Fibroblast of upper back skin (primary cell): Measurements from ENCODE around the gene MKNK1.

ENCODE experiments used
- DNase-seq: peaks from one replicate; pipeline ENCODE4 v3.0.0-alpha.2; 2013

Gene MKNK1

GRCh38 chr1:46618754-46619415 lies 14.8 kb upstream of the MKNK1 start:
- DNase-seq, result no peak

DNA sequence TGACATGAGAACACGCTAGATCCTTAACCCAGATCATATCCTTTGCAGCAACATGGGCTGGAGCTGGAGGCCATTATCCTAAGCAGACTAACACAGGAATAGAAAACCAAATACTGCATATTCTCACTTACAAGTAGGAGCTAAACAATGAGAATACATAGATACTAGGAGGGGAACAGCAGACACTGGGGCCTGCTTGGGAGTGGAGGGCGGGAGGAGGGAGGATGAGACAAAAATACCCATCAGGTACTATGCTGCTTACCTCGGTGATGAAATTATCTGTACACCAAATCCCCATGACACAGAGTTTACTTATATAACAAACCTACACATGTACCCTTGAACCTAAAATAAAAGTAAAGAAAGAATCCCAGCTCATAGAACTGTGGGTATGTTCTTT lies 13.8 kb upstream of the MKNK1 start:
- no peak for DNase-seq

DNA sequence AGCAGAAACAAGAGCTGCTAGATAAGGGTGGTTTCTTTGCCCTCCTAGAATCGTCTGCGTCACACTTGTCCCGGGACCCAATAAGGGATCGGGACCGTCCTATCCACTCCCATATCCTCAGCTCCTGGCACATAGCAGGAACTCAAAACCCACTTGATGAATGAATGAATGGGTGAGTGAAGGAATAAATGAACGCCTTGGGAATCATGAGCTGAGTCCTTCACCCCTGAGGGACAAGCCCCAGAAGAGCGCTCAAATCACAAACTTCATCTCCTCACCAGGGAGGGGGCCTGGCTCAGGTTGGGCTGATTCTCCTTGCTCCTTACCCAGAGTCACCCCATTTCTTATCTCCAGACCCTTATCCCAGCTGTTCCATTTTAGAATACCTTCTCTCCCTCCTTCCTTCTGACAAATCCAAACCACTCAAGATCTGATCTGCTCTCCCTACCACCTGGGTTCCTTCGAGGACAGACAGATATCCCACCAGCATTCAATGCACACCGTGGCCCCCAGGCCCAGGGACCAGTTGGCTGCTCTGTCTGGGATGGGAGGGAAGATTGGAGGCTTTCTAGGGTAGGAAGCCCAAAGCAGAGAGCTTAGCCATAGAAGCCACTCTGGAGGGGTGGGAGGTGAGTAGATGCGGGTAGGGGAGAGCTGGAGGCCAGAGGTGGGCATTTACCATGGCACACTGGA lies 13.2 kb upstream of the MKNK1 start:
- no peak for DNase-seq

GRCh38 chr1:46616277-46617107 lies 12.4 kb upstream of the MKNK1 start, which contains the start of gene MOB3C:
TSS of gene MOB3C (minus strand) at chr1:46616811. CDS start at chr1:46613321, 3,490 bp downstream.
- peak; percentile 80 for DNase-seq

DNA sequence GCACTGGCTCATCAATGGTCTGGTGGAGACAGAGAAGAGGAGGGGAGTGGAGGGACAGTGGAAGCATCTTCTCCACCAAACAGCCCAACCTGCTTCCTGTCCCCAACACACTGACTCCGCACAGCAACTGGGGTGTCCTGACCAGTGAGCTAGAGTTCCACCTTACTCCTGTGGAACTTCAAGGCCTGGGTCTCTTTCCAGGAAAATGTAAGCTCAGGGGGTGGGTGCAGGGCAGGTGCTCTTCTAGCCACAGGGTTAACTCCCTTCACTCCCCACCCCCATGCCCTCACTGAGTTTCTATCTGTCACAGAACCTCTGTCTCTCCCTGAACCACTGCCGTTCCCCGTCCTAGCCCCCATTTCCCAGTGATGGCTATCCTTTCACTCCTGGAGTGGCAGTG lies 11.7 kb upstream of the MKNK1 start:
- no peak for DNase-seq

DNA sequence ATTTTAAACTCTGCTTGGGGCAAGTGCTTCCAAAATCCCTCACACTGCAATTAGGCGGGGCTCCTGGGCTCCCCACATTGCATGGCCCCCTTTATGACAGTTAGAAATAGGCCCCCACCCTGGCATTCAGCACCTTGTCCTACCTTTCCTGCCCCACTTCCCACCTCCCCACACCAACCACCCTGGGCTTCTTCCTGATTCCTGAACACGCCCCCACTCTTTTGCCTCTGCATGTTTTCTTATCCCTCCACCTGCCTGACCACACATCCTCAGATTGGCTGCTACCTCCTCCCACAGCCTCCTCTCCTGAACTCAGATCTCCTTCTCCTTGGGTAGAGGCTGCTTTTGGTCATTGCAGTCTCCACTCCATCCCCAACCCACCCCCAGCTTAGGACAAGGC lies 11.0 kb upstream of the MKNK1 start:
- no peak for DNase-seq

- no peak for DNase-seq
Measured at GRCh38 chr1:46614604-46614984, 10.5 kb upstream of the MKNK1 start.

DNA sequence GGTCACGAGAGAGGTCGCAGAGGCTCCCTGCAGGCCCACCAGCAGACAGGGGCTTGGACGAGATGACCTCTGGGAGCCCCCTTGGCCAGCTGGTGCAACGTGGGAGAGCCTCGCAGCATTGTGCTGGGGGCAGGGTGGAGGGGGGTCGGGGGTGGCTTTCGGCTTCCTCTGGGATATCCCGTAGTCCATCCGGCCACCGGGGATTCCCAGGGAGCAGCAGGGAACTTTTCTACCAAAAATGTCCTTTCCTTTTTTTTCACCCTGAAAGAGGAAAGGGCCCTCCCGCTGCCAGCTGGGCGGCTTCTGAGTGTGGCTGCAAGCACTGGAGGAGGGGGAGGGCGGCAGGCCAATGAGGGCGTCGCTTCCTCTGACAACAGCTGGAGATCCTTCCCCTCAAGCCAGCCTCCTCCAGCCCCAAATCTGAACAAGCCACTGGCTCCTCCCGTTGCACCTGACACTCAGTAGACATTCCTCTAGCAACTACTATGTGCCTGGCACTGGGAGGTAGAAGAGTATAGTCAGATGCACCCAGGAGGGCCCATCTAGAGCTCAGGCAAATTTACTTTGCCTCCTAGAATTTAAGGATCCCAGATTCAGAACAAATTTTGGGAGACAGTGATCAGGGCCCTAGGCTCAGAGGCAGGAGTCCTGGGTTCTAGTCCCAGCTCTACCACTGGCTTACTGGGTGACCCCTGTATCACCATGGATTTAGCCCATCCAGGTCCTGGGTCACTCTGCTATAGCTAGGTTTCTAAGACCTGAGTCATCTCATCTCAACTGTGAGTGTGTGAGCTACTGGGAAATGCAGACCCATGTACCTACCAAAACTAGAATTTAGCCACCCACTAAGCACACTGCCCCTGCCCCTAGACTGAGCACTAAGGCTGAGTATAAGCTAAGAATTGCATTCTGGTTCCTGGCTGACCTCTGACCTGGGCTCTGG lies 9.9 kb upstream of the MKNK1 start:
- peak; percentile 56 for DNase-seq

DNA sequence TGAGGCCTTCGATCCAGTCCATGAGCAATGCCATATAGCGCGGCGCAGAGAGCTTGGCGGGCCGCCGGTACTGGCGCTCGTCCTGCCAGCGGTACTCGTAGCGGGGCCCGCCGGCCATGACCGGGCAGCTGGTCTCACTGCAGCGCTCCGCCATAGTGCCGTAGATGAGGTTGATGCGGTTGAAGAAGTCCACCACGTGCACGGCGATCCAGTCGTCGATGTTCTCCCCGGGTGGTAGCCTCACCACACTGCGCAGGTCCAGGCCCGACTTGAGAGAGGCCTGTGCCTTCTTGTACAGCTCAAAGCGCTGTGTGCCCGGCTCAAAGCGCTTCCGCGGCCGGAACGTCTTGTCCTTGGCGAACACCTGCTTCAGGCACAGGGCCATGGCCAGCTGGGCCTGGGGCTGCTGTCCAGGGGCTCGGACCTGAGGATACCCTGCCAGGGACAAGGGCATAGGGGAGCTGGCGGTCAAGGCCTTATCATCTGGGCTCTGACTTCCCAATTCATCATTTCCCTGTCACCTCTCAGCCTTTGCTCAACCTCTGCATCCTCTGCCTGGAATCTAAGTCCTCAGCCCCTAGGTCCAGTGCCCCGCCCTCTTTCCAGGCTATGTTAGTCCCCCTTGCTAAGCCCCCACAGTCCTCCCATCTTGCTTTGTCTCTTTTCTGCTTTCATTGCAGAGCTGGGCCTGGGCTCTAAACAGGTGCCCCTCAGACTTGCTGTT lies 9.0 kb upstream of the MKNK1 start:
- DNase-seq, result no peak

GRCh38 chr1:46611691-46612221 lies 7.7 kb upstream of the MKNK1 start:
- DNase-seq, result no peak

DNA sequence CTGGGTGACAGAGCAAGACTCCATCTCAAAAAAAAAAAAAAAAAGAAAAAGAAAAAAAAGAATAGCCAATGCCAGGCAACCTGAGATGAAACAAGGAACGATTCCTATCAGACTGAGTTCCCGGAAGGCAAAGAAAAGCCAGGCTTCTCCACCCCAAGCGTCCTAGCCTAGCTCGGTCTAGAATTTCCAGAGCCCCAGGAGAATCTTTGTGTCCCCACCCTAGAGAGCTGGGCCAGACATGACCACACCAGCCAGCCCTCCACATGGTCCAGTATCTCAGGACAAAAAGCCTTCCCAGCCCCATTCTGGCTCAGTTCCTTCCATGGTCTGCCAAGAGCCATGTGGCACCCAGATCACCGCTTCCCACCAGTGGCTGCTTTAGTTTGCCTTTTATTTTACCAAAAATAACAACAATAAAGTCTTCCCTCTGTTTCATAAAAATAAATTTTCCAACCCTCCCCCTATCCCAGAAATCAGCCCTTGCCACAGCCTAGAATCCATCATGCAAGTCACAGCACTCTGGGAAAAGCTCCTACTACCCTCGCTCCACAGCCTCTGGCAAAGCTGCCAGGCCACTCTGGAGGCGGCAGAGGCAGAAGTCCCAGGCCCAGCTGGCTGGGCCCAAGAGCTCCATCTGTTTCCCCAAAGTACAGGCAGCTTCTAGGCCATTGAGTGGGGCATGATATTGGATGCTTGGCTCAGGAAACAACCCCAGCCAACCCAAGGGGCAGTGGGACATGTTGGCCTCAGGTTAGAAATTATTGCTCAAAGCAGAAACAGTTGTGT lies 3.5 kb upstream of the MKNK1 start:
- no peak for DNase-seq

DNA sequence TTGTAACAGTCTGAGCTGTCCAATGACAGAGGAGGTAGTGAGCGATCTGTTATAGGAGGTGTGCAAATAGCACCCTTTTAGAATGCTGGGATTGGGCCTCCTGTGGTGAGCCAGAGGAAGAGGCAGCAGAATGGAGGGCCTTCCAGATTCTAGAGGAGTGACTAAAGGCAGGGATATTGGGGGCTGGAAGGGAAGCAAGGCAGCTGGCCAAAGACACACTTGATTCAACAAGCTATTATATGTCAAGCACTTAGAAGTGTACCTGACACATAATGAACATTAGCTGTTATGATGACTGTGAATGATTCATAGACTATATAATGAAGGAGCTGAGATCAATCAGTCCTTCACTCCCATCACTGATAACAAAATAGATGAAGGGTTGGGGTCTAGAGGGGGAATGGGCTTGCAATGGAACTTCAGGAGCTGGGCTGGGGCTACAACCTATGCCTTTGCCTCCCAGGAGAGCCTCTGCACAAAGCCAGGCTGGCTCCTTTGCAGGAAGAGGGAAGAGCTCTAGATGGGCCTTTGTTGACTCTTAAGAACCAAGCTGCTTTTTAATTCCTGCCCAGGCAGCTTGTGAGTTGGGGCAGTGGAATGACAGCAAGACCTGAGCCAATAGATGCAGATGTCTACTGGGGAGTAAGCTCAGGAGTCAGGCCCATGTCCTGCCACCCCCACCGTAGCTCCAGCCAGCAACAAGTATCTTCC lies 2.3 kb upstream of the MKNK1 start:
- no peak for DNase-seq

DNA sequence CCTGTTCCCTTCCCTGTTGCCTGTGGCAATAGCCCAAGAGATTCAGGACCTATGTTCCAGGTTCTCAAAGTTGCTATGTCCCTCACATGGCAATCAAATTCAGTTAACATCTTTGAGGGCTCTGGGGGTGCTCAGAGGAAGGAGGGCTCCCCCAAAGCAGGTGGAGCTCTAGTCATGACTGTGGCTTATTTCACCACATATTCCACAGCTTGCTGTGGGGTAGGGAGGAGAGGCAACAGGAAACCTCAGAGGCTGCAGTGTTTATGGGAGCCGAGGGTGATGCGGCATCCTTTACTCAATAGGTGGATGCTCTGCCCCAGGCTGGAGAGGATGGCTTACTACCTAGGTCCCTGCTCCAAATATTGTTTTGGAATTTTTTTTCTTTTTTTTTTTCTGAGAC lies 1.2 kb upstream of the MKNK1 start:
- no peak for DNase-seq

GRCh38 chr1:46603481-46603857 lies 599 bp downstream of the MKNK1 start:
- no peak for DNase-seq

- no peak for DNase-seq
Measured at GRCh38 chr1:46601257-46602007, 2.6 kb downstream of the MKNK1 start.

DNA sequence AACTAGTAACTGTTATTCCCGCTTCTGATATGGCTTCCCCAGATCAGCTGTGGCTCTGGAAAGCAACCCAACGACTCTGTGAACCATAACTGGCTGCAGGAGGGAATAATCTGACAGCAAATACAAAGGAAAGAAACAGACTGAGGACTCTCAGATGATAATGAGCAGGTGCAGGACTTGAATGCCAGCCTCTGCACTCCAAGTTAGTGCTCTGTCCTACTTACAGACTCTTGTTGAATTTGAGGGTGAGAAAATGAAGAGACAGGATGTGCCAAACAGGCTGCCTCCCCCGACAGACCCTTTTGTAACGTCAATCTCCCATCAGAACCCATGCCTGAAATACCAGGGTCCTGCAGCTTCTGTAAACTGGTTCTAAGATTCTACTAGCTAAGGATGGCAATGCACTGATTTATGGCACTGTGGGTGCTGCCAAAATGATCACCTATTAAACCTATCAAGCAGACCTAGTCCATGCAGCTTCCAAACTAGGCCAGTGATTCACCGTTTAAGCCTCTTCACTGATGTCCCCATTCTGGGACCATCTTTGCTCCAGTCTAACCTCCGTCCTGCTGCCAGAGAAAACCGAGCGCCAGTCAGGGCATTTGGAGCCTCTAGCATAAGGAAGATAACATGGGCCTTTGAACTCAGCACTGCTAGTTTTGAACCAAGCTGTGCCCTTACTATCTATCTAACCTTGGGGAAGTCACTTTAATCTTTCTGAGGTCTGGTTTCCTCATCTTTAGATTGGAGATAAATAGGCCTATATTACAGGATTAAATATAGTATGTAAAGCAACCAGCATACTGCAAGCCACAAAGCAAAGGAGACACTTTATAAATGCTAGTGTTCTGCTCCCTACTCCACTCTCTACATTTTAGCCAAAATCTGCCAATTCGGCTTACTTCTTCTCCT lies 4.8 kb downstream of the MKNK1 start:
- DNase-seq, result no peak

GRCh38 chr1:46596846-46597245 lies 7.2 kb downstream of the MKNK1 start:
- no peak for DNase-seq

GRCh38 chr1:46596036-46596435 lies 8.0 kb downstream of the MKNK1 start:
- DNase-seq, result no peak
